ACC112 (cell line): Measurements from ENCODE around the gene TMEM53.

Experiments used
- H2AFZ ChIP-seq: fragments of 200-600 bp; sonication (generic); one replicate; pipeline ENCODE4 v1.6.0; 2017; ENCODE audit warnings: antibody characterized with exemption, low read length; ENCODE audit not compliant: unreplicated experiment
- H3K27ac ChIP-seq: fragments of 200-600 bp; sonication (generic); 2 replicates; pipeline ENCODE4 v1.5.1; 2014; ENCODE audit warnings: low read depth, mild to moderate bottlenecking, antibody characterized with exemption, low read length, moderate library complexity
- H3K27me3 ChIP-seq: fragments of 200-600 bp; sonication (generic); 2 replicates; pipeline ENCODE4 v1.6.1; 2014; ENCODE audit warnings: mild to moderate bottlenecking, antibody characterized with exemption, low read length, moderate library complexity, mixed read lengths; ENCODE audit not compliant: insufficient read depth
- H3K36me3 ChIP-seq: fragments of 200-600 bp; sonication (generic); 2 replicates; pipeline ENCODE4 v1.6.1; 2016; ENCODE audit warnings: mild to moderate bottlenecking, antibody characterized with exemption, low read length, moderate library complexity, mixed read lengths; ENCODE audit not compliant: insufficient read depth
- H3K4me1 ChIP-seq: fragments of 200-600 bp; sonication (generic); one replicate; pipeline ENCODE4 v1.6.1; 2016; ENCODE audit warnings: low read length, mixed read lengths; ENCODE audit not compliant: insufficient read depth, unreplicated experiment, control insufficient read depth
- H3K4me3 ChIP-seq: fragments of 200-600 bp; sonication (generic); 2 replicates; pipeline ENCODE4 v1.5.1; 2014; ENCODE audit warnings: mild to moderate bottlenecking, low read depth, low read length
- H3K79me2 ChIP-seq: fragments of 200-600 bp; sonication (generic); one replicate; pipeline ENCODE4 v1.6.0; 2016; ENCODE audit warnings: low read length; ENCODE audit not compliant: control insufficient read depth, unreplicated experiment, insufficient read depth

TMEM53 gene

DNA sequence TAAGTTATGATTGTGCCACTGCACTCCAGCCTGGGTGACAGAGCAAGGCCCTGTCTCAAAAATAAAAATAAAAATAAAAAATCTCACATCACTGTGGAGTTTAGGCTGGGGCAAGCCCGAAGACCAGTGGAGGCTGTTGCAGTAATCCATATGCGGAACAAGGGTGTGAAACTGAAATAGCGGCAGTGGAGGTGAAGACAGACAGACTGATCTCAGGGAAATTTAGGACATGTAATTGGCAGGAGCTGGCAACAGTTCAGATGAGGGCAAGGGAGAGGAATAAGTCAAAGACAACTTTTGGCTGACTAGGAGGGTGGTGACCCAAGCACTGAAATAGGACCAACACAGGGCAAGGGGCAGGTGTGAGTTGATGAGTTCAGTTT, 8.6 kb upstream of the TMEM53 start:
- Histone ChIP-seq H2AFZ (no peak overlapping the region), H3K79me2 (no peaks in the 10 kb centered on the region), H3K4me1 (no peaks in the 10 kb centered on the region), H3K27ac (no peak overlapping the region), H3K4me3 (no peak overlapping the region), H3K36me3 (no peaks in the 10 kb centered on the region), H3K27me3 (no peaks in the 10 kb centered on the region)

DNA sequence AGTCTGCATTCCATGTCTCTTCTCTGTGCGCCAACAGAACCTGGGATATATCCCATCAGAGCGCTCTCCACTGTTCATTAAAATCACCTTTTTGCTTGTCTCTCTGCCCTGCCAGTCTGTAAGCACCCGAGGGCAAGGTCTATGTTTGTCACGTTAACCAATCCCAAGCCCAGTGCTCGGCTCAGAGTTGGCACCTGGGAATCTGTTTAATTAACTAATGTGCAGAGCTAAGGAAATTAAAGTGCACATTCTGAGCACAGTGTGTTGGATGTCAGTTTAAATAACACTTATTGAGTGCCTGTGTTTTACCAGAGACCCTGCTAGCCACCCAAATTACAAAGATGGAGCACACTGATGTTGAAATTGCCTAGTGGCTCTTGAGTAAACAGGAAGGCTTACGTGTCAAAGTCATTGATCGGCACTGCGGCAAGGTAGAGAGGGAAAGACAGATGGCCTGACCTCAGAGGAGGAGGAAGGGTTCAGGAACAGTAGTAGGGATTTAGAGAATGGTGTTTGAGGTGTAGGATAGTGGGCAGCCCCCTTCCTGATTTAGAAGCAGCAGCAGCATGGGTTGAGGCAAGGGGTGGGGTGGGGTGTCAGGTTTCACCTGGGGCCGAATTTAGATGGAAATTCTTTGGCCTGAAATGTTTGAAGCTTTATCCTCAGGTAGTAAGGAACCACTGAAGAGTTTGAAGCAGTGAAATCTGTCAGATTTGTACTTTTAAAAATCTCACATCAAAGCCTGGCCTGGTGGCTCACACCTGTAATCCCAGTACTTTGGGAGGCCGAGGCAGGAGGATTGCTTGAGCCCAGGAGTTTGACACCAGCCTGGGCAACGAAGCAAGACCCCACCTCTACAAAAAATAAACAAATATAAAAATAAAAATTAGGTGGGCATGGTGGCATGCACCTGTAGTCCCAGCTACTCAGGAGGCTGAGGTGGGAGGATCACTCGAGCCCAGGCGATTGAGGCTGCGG, 7.9 kb upstream of the TMEM53 start:
- H3K27me3 ChIP-seq: no peaks in the 10 kb centered on the region
- peaks cover 4% of the 10 kb centered on the region for H3K4me1 ChIP-seq
- no peak overlapping the region for H3K4me3 ChIP-seq
- no peak overlapping the region for H2AFZ ChIP-seq
- no peaks in the 10 kb centered on the region for H3K36me3 ChIP-seq
- no peaks in the 10 kb centered on the region for H3K79me2 ChIP-seq
- no peak overlapping the region for H3K27ac ChIP-seq

GRCh38 chr1:44679468-44679867, 5.2 kb upstream of the TMEM53 start:
- Histone ChIP-seq H2AFZ (no peak overlapping the region), H3K79me2 (no peaks in the 10 kb centered on the region), H3K4me3 (no peak overlapping the region), H3K27ac (no peak overlapping the region), H3K4me1 (peaks cover 24% of the 10 kb centered on the region), H3K36me3 (no peaks in the 10 kb centered on the region), H3K27me3 (no peaks in the 10 kb centered on the region)

- Histone ChIP-seq H3K4me1 (peaks cover 24% of the 10 kb centered on the region), H3K4me3 (no peak overlapping the region), H3K79me2 (no peaks in the 10 kb centered on the region), H3K27ac (no peak overlapping the region), H3K36me3 (no peaks in the 10 kb centered on the region), H3K27me3 (no peaks in the 10 kb centered on the region), H2AFZ (no peak overlapping the region)
These were observed 4.3 kb upstream of the TMEM53 start for GRCh38 chr1:44678626-44679025.

DNA sequence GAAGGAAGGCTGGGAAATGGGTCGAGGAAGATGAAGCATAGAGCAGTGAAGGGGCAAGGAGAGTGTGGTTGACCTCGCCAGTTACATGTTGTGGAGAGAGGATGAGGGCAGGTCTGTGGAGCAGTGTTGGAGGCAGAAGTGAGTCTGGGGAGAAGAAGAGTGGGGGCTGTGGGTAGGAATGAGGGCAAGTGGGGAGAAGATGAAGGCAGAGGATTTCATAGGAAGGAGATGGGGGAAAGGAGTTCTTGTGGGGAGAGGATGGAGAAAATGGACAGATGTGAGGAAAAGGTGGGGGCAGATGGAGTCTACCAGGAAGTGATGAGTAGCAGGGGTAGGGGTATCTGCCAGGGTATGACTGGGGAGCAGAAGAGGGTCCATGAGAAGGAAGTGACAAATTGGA, 3.8 kb upstream of the TMEM53 start:
- Histone ChIP-seq H3K36me3 (no peaks in the 10 kb centered on the region), H3K4me3 (no peak overlapping the region), H3K79me2 (no peaks in the 10 kb centered on the region), H3K4me1 (peaks cover 28% of the 10 kb centered on the region), H3K27me3 (no peaks in the 10 kb centered on the region), H2AFZ (no peak overlapping the region), H3K27ac (no peak overlapping the region)

GRCh38 chr1:44677201-44677766, 3.0 kb upstream of the TMEM53 start:
- Histone ChIP-seq H2AFZ (no peak overlapping the region), H3K27me3 (no peaks in the 10 kb centered on the region), H3K27ac (peak overlapping the region; percentile 53; the same call in 1 of the 2 replicates), H3K4me1 (peaks cover 34% of the 10 kb centered on the region), H3K4me3 (peak overlapping the region; percentile 20; the same call in 1 of the 2 replicates), H3K36me3 (no peaks in the 10 kb centered on the region), H3K79me2 (no peaks in the 10 kb centered on the region)

GRCh38 chr1:44676484-44677200, 2.4 kb upstream of the TMEM53 start:
- H3K36me3 ChIP-seq: no peaks in the 10 kb centered on the region
- H2AFZ ChIP-seq: no peak overlapping the region
- H3K4me1 ChIP-seq: peaks cover 38% of the 10 kb centered on the region
- peak overlapping the region; percentile 53 for H3K27ac ChIP-seq
- peak overlapping the region; percentile 20; the same call in 1 of the 2 replicates for H3K4me3 ChIP-seq
- H3K79me2 ChIP-seq: no peaks in the 10 kb centered on the region
- no peaks in the 10 kb centered on the region for H3K27me3 ChIP-seq

GRCh38 chr1:44675186-44675585, 905 bp upstream of the TMEM53 start:
- peak overlapping the region; percentile 58 for H3K27ac ChIP-seq
- no peaks in the 10 kb centered on the region for H3K27me3 ChIP-seq
- peak overlapping the region; percentile 78 for H3K4me3 ChIP-seq
- peak overlapping the region; percentile 74 for H2AFZ ChIP-seq
- no peaks in the 10 kb centered on the region for H3K79me2 ChIP-seq
- peaks cover 38% of the 10 kb centered on the region for H3K4me1 ChIP-seq
- no peaks in the 10 kb centered on the region for H3K36me3 ChIP-seq

GRCh38 chr1:44673675-44674112, 587 bp downstream of the TMEM53 start:
- Histone ChIP-seq H3K27me3 (no peaks in the 10 kb centered on the region), H3K4me1 (peaks cover 38% of the 10 kb centered on the region), H3K79me2 (no peaks in the 10 kb centered on the region), H2AFZ (peak overlapping the region; percentile 66), H3K36me3 (no peaks in the 10 kb centered on the region), H3K4me3 (peak overlapping the region; percentile 78), H3K27ac (peak overlapping the region; percentile 72)

GRCh38 chr1:44672961-44673674, 1.2 kb downstream of the TMEM53 start:
- peaks cover 38% of the 10 kb centered on the region for H3K4me1 ChIP-seq
- H3K4me3 ChIP-seq: peak overlapping the region; percentile 78
- no peaks in the 10 kb centered on the region for H3K79me2 ChIP-seq
- H2AFZ ChIP-seq: peak overlapping the region; percentile 66
- H3K27ac ChIP-seq: no peak overlapping the region
- H3K36me3 ChIP-seq: no peaks in the 10 kb centered on the region
- H3K27me3 ChIP-seq: no peaks in the 10 kb centered on the region
